Psoas muscle (tissue), 8 donors: ENCODE results near the gene UCN. TPM values are rescaled to one million over a fixed set of nuclear protein-coding genes. Genes with fewer than 3 reads are reported as not detected.

Experiments
- ATAC-seq, 4 donors: fragments of 200-7000 bp; cut with Tn5 transposase; one replicate each; pipeline ENCODE4 v1.9.1; 2020; ENCODE audit warnings: moderate library complexity in 3 of 4, mild to moderate bottlenecking in 2 of 4
- DNase-seq, 2 donors: peaks; one replicate each; pipeline ENCODE4 v3.0.0-alpha.2; 2020
- H3K27ac ChIP-seq: fragments of 200-600 bp; one replicate; pipeline ENCODE4 v1.8.0; 2022
- H3K27me3 ChIP-seq, 3 donors: fragments of 200-600 bp in 1 of 3; one replicate each; pipeline versions ENCODE4 v1.6.1 to v1.8.0; 2013 to 2022; ENCODE audit warnings: low read length in 2 of 3, mild to moderate bottlenecking in 2 of 3, moderate library complexity in 1 of 3; ENCODE audit not compliant: insufficient read depth in 3 of 3
- H3K36me3 ChIP-seq, 2 donors: fragments of 200-600 bp in 1 of 2; one replicate each; pipeline versions ENCODE4 v1.6.1 to v1.8.0; 2013 to 2022; ENCODE audit warnings: low read depth in 1 of 2, mild to moderate bottlenecking in 1 of 2, moderate library complexity in 1 of 2; ENCODE audit not compliant: insufficient read depth in 1 of 2
- H3K4me1 ChIP-seq: fragments of 200-600 bp; one replicate; pipeline ENCODE4 v1.8.0; 2022
- H3K4me3 ChIP-seq: fragments of 200-600 bp; one replicate; pipeline ENCODE4 v1.8.0; 2022; ENCODE audit warnings: mild to moderate bottlenecking
- H3K9me3 ChIP-seq: fragments of 200-600 bp; one replicate; pipeline ENCODE4 v1.8.0; 2022
- WGBS, 3 donors: extraction: QIAGEN DNeasy Blood & Tissue Kit; methylation state at CpG; one replicate each; pipeline versions ENCODE4 v1.1.6 to v1.1.7; 2013; 5-methylcytosine and 5-hydroxymethylcytosine counted together
- intact Hi-C, 2 donors: fragments of 100-400 bp; cut with DNase I; formaldehyde crosslinking; loops; one replicate each; pipeline versions ENCODE4 v1.11.0 to v1.14.2; 2022
- long read RNA-seq, 2 donors: library from polyadenylated mRNA; unstranded; transcript quantifications; one replicate each; pipeline ENCODE4 v2.0.0, GENCODE V29; 2021
- polyA plus RNA-seq, 3 donors: library from polyadenylated mRNA; stranded (reverse); fragments of 200-250 nt; gene quantifications; one replicate each; pipeline ENCODE4 v1.2.3, GENCODE V29; 2013
- total RNA-seq, 4 donors: library from RNA; stranded (reverse); fragmentation: NEBNext Ultra II Directional in 2 of 4; extraction: Animal tissue kit (Norgen Biotek cat#: 25700) in 2 of 4; gene quantifications; one replicate each; pipeline versions ENCODE4 v1.2.1 to v1.2.4, GENCODE V29; 2021 to 2023
- TF ChIP-seq, protein P1 (sequence below): fragments of 200-600 bp; IDR thresholded peaks from one replicate; pipeline ENCODE4 v1.8.0; 2022; ENCODE audit warnings: antibody characterized with exemption
- donor health status: healthy with polysubstance abuse.
- donor health status: DM: no; HTN: no; CAD: no; lungs with moderate emphysema.
- donor health status: Bipolar disorder and iron deficiency.
- donor health status: healthy.
- donor health status: DM: yes; HTN: yes; CAD: no.
- donor health status: DM: no; HTN: no; CAD: no.
- donor health status: DM: no; HTN: no; CAD: no.
- donor health status: DM: yes; HTN: yes; CAD: no.

UCN gene
- total RNA-seq: under 1 TPM in 1 of 4 donors, not detected in 3; 0.46 TPM
- 1 to 10 TPM in 1 of 3 donors, under 1 TPM in 2; 0.26 to 3.6 (median 0.44) TPM for polyA plus RNA-seq
- long read RNA-seq, donor 1: 0 reads
- long read RNA-seq, donor 2, partial matches to known transcripts: 0 of 1 reads
- long read RNA-seq, donor 2, other reads (novel, unspliced or antisense): 0 of 1 reads

GRCh38 chr2:27308359-27308881, at the start of gene UCN:
TSS of gene UCN (minus strand) at chr2:27308445. CDS start at chr2:27307895, 550 bp downstream.
- Histone ChIP-seq H3K4me3 (no peak within 1 kb of the TSS), H3K27ac (peak within 1 kb of the TSS; percentile 53), H3K27me3 (no peaks in the 10 kb centered on the region), H3K4me1 (peaks cover 5% of the 10 kb centered on the region), H3K36me3 (peaks cover 0 to 65% of the 10 kb centered on the region in 2 donors), H3K9me3 (no peaks in the 10 kb centered on the region)
- TF ChIP-seq, protein P1, sequence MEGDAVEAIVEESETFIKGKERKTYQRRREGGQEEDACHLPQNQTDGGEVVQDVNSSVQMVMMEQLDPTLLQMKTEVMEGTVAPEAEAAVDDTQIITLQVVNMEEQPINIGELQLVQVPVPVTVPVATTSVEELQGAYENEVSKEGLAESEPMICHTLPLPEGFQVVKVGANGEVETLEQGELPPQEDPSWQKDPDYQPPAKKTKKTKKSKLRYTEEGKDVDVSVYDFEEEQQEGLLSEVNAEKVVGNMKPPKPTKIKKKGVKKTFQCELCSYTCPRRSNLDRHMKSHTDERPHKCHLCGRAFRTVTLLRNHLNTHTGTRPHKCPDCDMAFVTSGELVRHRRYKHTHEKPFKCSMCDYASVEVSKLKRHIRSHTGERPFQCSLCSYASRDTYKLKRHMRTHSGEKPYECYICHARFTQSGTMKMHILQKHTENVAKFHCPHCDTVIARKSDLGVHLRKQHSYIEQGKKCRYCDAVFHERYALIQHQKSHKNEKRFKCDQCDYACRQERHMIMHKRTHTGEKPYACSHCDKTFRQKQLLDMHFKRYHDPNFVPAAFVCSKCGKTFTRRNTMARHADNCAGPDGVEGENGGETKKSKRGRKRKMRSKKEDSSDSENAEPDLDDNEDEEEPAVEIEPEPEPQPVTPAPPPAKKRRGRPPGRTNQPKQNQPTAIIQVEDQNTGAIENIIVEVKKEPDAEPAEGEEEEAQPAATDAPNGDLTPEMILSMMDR: no peak
- intact Hi-C loops: loop anchor here in 1 of 2 donors (10.0 kb wide), 1 partner anchor 334 kb away; the partner anchor contains the start of gene MAPRE3
- WGBS, 3 donors: 41 to 45% (median 41%) methylated on average over 20 to 25 of the region's 25 CpGs
- ATAC-seq (peak; percentile 6 to 25 (median 10)), DNase-seq (peak; percentile 53 to 76)

DNA sequence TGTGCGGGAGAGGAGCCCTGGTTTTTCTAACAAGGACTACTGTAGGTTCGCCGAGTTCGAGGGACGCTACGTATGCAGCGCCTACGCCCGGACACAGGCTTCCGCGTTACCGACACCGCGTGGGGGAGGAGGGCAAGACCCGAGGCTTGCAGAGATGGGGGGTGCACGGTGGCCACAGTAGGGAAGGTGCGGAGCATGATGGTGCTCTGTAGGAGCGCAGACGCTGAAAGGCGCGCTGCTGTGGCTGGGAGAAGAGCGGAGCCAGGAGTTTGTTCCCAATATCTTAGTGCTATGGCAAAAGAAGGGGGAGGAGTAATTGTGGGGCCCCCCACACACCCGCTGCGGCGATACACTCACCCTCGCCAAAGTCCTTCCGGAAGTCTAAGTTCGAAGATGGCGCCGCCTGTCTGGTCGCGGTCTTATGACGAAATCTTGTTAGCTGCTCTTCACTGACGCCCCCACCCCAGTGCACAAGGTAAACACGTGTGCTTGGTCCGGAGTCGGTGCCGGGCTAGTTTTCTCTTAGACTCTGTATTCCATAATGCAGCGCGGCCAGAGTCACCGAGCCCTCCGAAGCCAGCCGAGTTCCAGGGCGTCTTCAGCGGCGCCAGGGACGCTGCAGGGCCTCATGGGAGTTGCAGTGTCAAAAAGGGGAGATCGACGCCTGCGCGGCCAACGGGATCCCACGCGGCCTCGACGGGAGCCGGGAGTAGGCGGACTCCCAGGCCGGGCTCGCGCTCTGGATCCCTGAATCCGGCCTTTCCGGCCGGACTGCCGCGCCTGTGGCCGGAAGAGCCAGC, 48.3 kb upstream of the UCN start, which contains the start of gene GTF3C2:
GTF3C2 (minus strand) TSS at position 383 of the 800 bp plus-strand sequence. CDS start 13,210 bp downstream, outside the sequence.
- 0% methylated on average over 67 of the region's 67 CpGs for WGBS, 3 donors
- intact Hi-C loops: loop anchor here (2.0 to 5.0 kb wide), 2 partner anchors 34 to 72 kb away; partner anchors contain the start of genes MPV17 (in 2 of the 2) and NRBP1 (in 1 of the 2)
- Histone ChIP-seq H3K4me3 (peak within 1 kb of the TSS; percentile 95), H3K36me3 (no peaks in the 10 kb centered on the region), H3K27ac (peak within 1 kb of the TSS; percentile 98), H3K9me3 (no peaks in the 10 kb centered on the region), H3K27me3 (no peaks in the 10 kb centered on the region), H3K4me1 (peaks cover 48% of the 10 kb centered on the region)
- DNase-seq (peak; percentile 95 to 98), ATAC-seq (peak; percentile 93 to 96 (median 94))
- TF ChIP-seq, protein P1: no peak

DNA sequence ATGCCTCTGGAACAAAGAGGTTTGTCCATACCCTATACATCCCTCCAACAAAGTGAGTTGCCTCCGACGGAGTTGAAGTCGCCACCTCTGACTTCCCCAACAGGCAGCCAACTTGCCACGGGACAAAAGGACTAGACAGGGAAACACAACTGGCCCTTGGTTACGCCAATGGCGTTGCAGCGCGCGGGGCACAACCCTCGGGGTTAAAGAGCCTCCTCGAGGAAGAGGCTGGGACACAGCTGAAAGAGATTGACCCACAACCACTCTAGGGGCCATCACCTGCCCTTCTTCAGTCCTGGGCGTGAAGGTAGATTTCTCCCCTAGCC, 47.8 kb upstream of the UCN start:
- Histone ChIP-seq H3K27me3 (no peaks in the 10 kb centered on the region), H3K36me3 (no peaks in the 10 kb centered on the region), H3K27ac (peak overlapping the region; percentile 98), H3K4me3 (peak overlapping the region; percentile 95), H3K9me3 (no peaks in the 10 kb centered on the region), H3K4me1 (peaks cover 48% of the 10 kb centered on the region)
- TF ChIP-seq, protein P1: no peak
- intact Hi-C loops: loop anchor here (2.0 to 5.0 kb wide), 2 partner anchors 34 to 73 kb away; partner anchors contain the start of genes MPV17 (in 2 of the 2) and NRBP1 (in 1 of the 2)
- 0% methylated on average over 12 of the region's 12 CpGs for WGBS, 3 donors
- peak; percentile 36 to 60 (median 41) for ATAC-seq
- peak; percentile 61 to 77 for DNase-seq

GRCh38 chr2:27354597-27354927, 46.3 kb upstream of the UCN start:
- H3K9me3 ChIP-seq: no peaks in the 10 kb centered on the region
- ATAC-seq: no peak

More at GRCh38 chr2:27354597-27354927, 46.3 kb upstream of the UCN start:
- WGBS, 3 donors: 53 to 70% (median 55%) methylated on average over 7 of the region's 7 CpGs
- Histone ChIP-seq H3K27ac (peak overlapping the region; percentile 98), H3K4me1 (peaks cover 48% of the 10 kb centered on the region), H3K4me3 (peak overlapping the region; percentile 95), H3K27me3 (no peaks in the 10 kb centered on the region), H3K36me3 (peaks cover 0 to 9% of the 10 kb centered on the region in 2 donors)
- no peak for DNase-seq
- intact Hi-C loops: no loop called here
- TF ChIP-seq, protein P1: no peak
